Measurements from ENCODE around the gene TESK1.

Gene TESK1

GRCh38 chr9:35599763-35600604 lies 5.1 kb upstream of the TESK1 start:
- ChIA-PET CTCF (interaction anchor here (0.6 to 2.7 kb wide), 16 partner anchors 11 to 549 kb away, joined by 3 to 14 read pairs (median 4); partner anchors contain the start of genes ATOSB, CCDC107, CREB3 and RMRP), POLR2A (no interaction called here)
- peak; percentile 26 for TF ChIP-seq CTCF (IDR thresholded peaks at IDR 0.05; ENCODE audit: control extremely low read depth, extremely low read depth, low read depth, missing control alignments)
- DNase-seq (ENCODE audit: extremely low spot score), result no peak

DNA sequence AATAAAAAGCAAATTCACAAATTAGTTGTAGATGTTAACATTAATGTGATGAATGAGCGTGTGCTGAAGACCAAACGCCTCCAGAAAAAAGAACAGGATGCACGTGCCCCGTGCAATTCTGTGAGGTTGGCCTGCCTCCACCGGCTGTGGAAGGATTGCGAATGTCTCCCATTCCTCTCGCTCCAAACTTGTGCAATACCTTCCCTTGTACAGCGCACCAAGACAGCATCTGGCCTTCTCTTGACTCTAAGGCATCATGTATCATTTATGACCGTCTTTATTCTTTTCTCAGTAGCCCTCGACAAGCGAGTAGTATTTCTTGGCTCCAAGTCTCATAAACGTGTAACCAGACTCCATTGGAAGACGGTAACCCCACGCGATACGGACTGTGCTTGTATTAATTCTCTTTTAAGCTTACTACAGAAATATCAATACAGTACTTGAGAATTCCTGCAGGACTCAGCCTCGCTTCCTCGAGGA lies 1.5 kb upstream of the TESK1 start:
- ChIA-PET POLR2A (interaction anchor here (1.0 kb wide), 1 partner anchor 128 kb away, joined by 4 read pairs; the partner anchor contains the start of genes CREB3 and TLN1), CTCF (interaction anchor here (0.6 to 3.5 kb wide), 36 partner anchors 8 to 608 kb away, joined by 3 to 35 read pairs (median 4); partner anchors contain the start of genes ARHGEF39, CD72, CREB3 and SPAG8)
- no peak for DNase-seq (ENCODE audit: extremely low spot score)
- TF ChIP-seq CTCF (IDR thresholded peaks at IDR 0.05; ENCODE audit: control extremely low read depth, extremely low read depth, low read depth, missing control alignments), result no peak

- POLR2A ChIA-PET, result interaction anchor here (1.0 kb wide), 1 partner anchor 128 kb away, joined by 4 read pairs; the partner anchor contains the start of genes CREB3 and TLN1
- peak; percentile 98 for DNase-seq (ENCODE audit: extremely low spot score)
These were observed 980 bp upstream of the TESK1 start for GRCh38 chr9:35603986-35604577.

GRCh38 chr9:35605351-35606137 lies 482 bp downstream of the TESK1 start:
- no peak for TF ChIP-seq CTCF (IDR thresholded peaks at IDR 0.05; ENCODE audit: control extremely low read depth, extremely low read depth, low read depth, missing control alignments)
- POLR2A ChIA-PET, result interaction anchor here (0.9 kb wide), 1 partner anchor 52 kb away, joined by 3 read pairs; the partner anchor contains the start of genes CCDC107 and RMRP
- CTCF ChIA-PET, result interaction anchor here (1.0 to 3.5 kb wide), 7 partner anchors 8 to 144 kb away, joined by 4 to 35 read pairs (median 6); partner anchors contain the start of genes CD72, CREB3, RGP1 and TLN1
- peak; percentile 42 for DNase-seq (ENCODE audit: extremely low spot score)

More at GRCh38 chr9:35603986-35604577, 980 bp upstream of the TESK1 start:
- TF ChIP-seq CTCF (IDR thresholded peaks at IDR 0.05; ENCODE audit: control extremely low read depth, extremely low read depth, low read depth, missing control alignments), result peak; percentile 97
- CTCF ChIA-PET, result interaction anchor here (0.6 to 3.5 kb wide), 38 partner anchors 9 to 609 kb away, joined by 3 to 35 read pairs (median 4); partner anchors contain the start of genes ARHGEF39, CD72, CREB3 and SPAG8

- ChIA-PET POLR2A (no interaction called here), CTCF (interaction anchor here (1.7 to 3.5 kb wide), 3 partner anchors 10 to 40 kb away, joined by 6 to 35 read pairs (median 11); partner anchors contain the start of gene CD72)
- DNase-seq (ENCODE audit: extremely low spot score), result no peak
- no peak for TF ChIP-seq CTCF (IDR thresholded peaks at IDR 0.05; ENCODE audit: control extremely low read depth, extremely low read depth, low read depth, missing control alignments)
These were observed 1.1 kb downstream of the TESK1 start for GRCh38 chr9:35606138-35606504.

All from GM10248 (cell line).